GM12878 (cell line): Measurements from ENCODE around the gene MROH2B. TPM values are rescaled to one million over a fixed set of nuclear protein-coding genes. Genes with fewer than 3 reads are reported as not detected.

Experiments used
- ATAC-seq: fragments of 200-7000 bp; cut with Tn5 transposase; 3 replicates; pipeline ENCODE4 v1.9.1; 2020; ENCODE audit warnings: mild to moderate bottlenecking, moderate library complexity
- BruUV-seq: library from RNA; stranded (reverse); fragments of 400-500 nt; replicated peaks from 2 replicates; lab custom pipeline; 2021; lab: Mats Ljungman, UMichigan
- CTCF ChIA-PET: fragments of 300-600 bp; sonication (Branson Sonifier 250); formaldehyde crosslinking; extraction: SDS; loops from one replicate; lab custom pipeline; 2021; ENCODE audit warnings: inconsistent platforms; lab: Yijun Ruan, JAX
- POLR2A ChIA-PET: fragments of 350-600 bp; formaldehyde crosslinking; extraction: SDS; loops from one replicate; lab custom pipeline; 2021; ENCODE audit warnings: inconsistent platforms; lab: Charles Lee
- RAD21 ChIA-PET: fragments of 300-600 bp; sonication (Branson Sonifier 250); formaldehyde crosslinking; loops from one replicate; lab custom pipeline; 2023; ENCODE audit warnings: antibody characterized with exemption; ENCODE audit not compliant: unreplicated experiment; lab: Charles Lee
- SMC1A ChIA-PET: fragments of 300-600 bp; sonication (Branson Sonifier 250); formaldehyde crosslinking; loops from one replicate; lab custom pipeline; 2023; ENCODE audit not compliant: unreplicated experiment, uncharacterized antibody; lab: Charles Lee
- DNase-seq: peaks from one replicate; pipeline ENCODE4 v3.0.0-alpha.2; 2011; ENCODE audit warnings: low read depth, low spot score
- FAIRE-seq: peaks from 3 replicates; lab custom pipeline; 2011; peaks lifted over from hg19 to GRCh38; lab: Jason Lieb, UNC
- H2AFZ ChIP-seq: 2 replicates; pipeline ENCODE4 v1.6.0; 2011; ENCODE audit warnings: low read depth, low read length, control low read depth; ENCODE audit not compliant: control insufficient read depth
- H3K27ac ChIP-seq: 2 replicates; pipeline ENCODE4 v1.5.1; 2011; ENCODE audit warnings: control low read depth; ENCODE audit not compliant: control insufficient read depth, insufficient read depth
- H3K27me3 ChIP-seq, 2 experiments: replicated peaks in 1 of 2; 2 replicates each; pipeline versions ENCODE4 v1.6.0 to v1.6.1; 2011; ENCODE audit warnings: low read length in 1 of 2; ENCODE audit not compliant: control insufficient read depth in 2 of 2, insufficient read depth in 2 of 2
- H3K36me3 ChIP-seq, 2 experiments: 2 replicates each; pipeline ENCODE4 v1.5.1; 2011; ENCODE audit warnings: low read length in 1 of 2; ENCODE audit not compliant: control insufficient read depth in 2 of 2, insufficient read depth in 2 of 2
- H3K4me1 ChIP-seq: 2 replicates; pipeline ENCODE4 v1.6.1; 2011; ENCODE audit warnings: mild to moderate bottlenecking, low read length, moderate library complexity, mixed read lengths; ENCODE audit not compliant: control insufficient read depth, insufficient read depth
- H3K4me2 ChIP-seq: 2 replicates; pipeline ENCODE4 v1.6.0; 2011; ENCODE audit warnings: control low read depth; ENCODE audit not compliant: control insufficient read depth, insufficient read depth
- H3K4me3 ChIP-seq: fragments of 200-600 bp; sonication (generic); 2 replicates; pipeline ENCODE4 v1.5.1; 2016
- H3K79me2 ChIP-seq: 2 replicates; pipeline ENCODE4 v1.6.0; 2011; ENCODE audit warnings: low read length; ENCODE audit not compliant: control insufficient read depth, insufficient read depth
- H3K9ac ChIP-seq: 2 replicates; pipeline ENCODE4 v1.8.0; 2011; ENCODE audit warnings: low read length, control low read depth, mixed read lengths; ENCODE audit not compliant: control insufficient read depth, insufficient read depth
- H3K9me3 ChIP-seq: replicated peaks from 3 replicates; pipeline ENCODE4 v1.5.1; 2011; ENCODE audit warnings: mild to moderate bottlenecking, low read length; ENCODE audit not compliant: control insufficient read depth, insufficient read depth
- H4K20me1 ChIP-seq: 2 replicates; pipeline ENCODE4 v1.6.0; 2011; ENCODE audit not compliant: control insufficient read depth, insufficient read depth
- CBX5 ChIP-seq: sonication (generic); IDR thresholded peaks from 2 replicates; pipeline ENCODE4 v1.6.1; 2016; ENCODE audit warnings: low read depth, moderate library complexity, mild to moderate bottlenecking, inconsistent platforms
- CHD4 ChIP-seq: fragments of 200-600 bp; sonication (generic); IDR thresholded peaks from 2 replicates; pipeline ENCODE4 v1.6.1; 2016; ENCODE audit warnings: mild to moderate bottlenecking
- CUX1 ChIP-seq: IDR thresholded peaks from 2 replicates; pipeline ENCODE4 v1.6.1; 2012; ENCODE audit warnings: improper control_type of control experiment, low read depth, low read length; ENCODE audit not compliant: insufficient replicate concordance
- ESRRA ChIP-seq: IDR thresholded peaks from 2 replicates; pipeline ENCODE4 v1.6.1; 2012; ENCODE audit warnings: mild to moderate bottlenecking, low read length, improper control_type of control experiment
- HDAC6 ChIP-seq: fragments of 200-600 bp; sonication (generic); IDR thresholded peaks from one replicate; pipeline ENCODE4 v1.8.0; 2017; ENCODE audit warnings: antibody characterized with exemption; ENCODE audit not compliant: unreplicated experiment
- HSF1 ChIP-seq: fragments of 150-350 bp; IDR thresholded peaks from 2 replicates; pipeline ENCODE4 v1.6.1; 2014; ENCODE audit warnings: mild to moderate bottlenecking, low read depth, low read length
- MAX ChIP-seq: IDR thresholded peaks from 2 replicates; pipeline ENCODE4 v1.6.1; 2012; ENCODE audit warnings: low read depth, low read length, improper control_type of control experiment
- MEF2A ChIP-seq: IDR thresholded peaks from 2 replicates; pipeline ENCODE4 v1.6.1; 2011; ENCODE audit warnings: low read depth, mild to moderate bottlenecking, low read length, moderate library complexity; ENCODE audit not compliant: insufficient read depth
- REST ChIP-seq: IDR thresholded peaks from 2 replicates; pipeline ENCODE4 v1.6.1; 2012; ENCODE audit warnings: mild to moderate bottlenecking, low read depth, low read length
- RFX5 ChIP-seq: IDR thresholded peaks from 2 replicates; pipeline ENCODE4 v1.6.1; 2011; ENCODE audit warnings: low read depth, low read length, improper control_type of control experiment
- SPI1 ChIP-seq: IDR thresholded peaks from 2 replicates; pipeline ENCODE4 v1.6.1; 2011; ENCODE audit warnings: low read depth, mild to moderate bottlenecking, low read length, moderate library complexity, borderline replicate concordance; ENCODE audit not compliant: insufficient read depth
- STAT3 ChIP-seq: IDR thresholded peaks from 2 replicates; pipeline ENCODE4 v1.6.1; 2011; ENCODE audit warnings: low read depth, low read length, improper control_type of control experiment
- YY1 ChIP-seq: IDR thresholded peaks from 2 replicates; pipeline ENCODE4 v1.6.1; 2011; ENCODE audit warnings: low read depth, mild to moderate bottlenecking, low read length
- ZNF217 ChIP-seq: fragments of 450-650 bp; IDR thresholded peaks from 2 replicates; pipeline ENCODE4 v1.6.1; 2017; ENCODE audit warnings: antibody characterized with exemption, mild to moderate bottlenecking
- WGBS: methylation state at CpG from one replicate; pipeline ENCODE4 v1.1.6; 2016; ENCODE audit warnings: low lambda C conversion rate; ENCODE audit not compliant: insufficient replicate concordance, insufficient coverage; ENCODE audit errors: missing lambda C conversion rate; 5-methylcytosine and 5-hydroxymethylcytosine counted together
- in situ Hi-C: fragments of 300-500 bp; cut with MboI; formaldehyde crosslinking; loops from 9 replicates; pipeline ENCODE4 v1.14.3; 2018; ENCODE audit warnings: mixed read lengths
- intact Hi-C: fragments of 100-400 bp; cut with micrococcal nuclease; formaldehyde crosslinking; loops from one replicate; pipeline ENCODE4 v1.14.2; 2022; ENCODE audit not compliant: unreplicated experiment
- polyA plus RNA-seq, 11 experiments: library from polyadenylated mRNA; depleted of rRNA in 4 of 11; unstranded in 6 of 11; stranded (reverse) in 5 of 11; fragments of >200 nt; fragmentation: Nextera tagmentation in 4 of 11; fragmentation: Illumina TruSeq in 1 of 11; extraction: Ambion mirVana in 4 of 11; extraction: Trizol in 1 of 11; gene quantifications; 1 replicate in 1 of 11; 2 replicates in 10 of 11; pipeline versions ENCODE4 v1.2.1 to v1.2.3, GENCODE V29; 2011 to 2016; ENCODE audit warnings: inconsistent platforms in 2 of 11, missing spikeins in 2 of 11, low read depth in 1 of 11
- total RNA-seq, 4 experiments: library from RNA; depleted of rRNA in 3 of 4; stranded (reverse); fragments of >200 nt in 3 of 4; fragmentation: Illumina TruSeq in 1 of 4; extraction: Trizol in 1 of 4; gene quantifications; 2 replicates each; pipeline versions ENCODE4 v1.2.1 to v1.2.3, GENCODE V29; 2013 to 2021

Gene MROH2B
- total and polyA plus RNA-seq, 10 of the 15 experiments (the other 5 are each of a cell fraction or from before 2014, with no cell fraction given): not detected

- TF ChIP-seq STAT3 (no peak), CHD4 (no peak), YY1 (no peak), MAX (no peak)
Observed at GRCh38 chr5:40987349-40987748, 83.8 kb downstream of the MROH2B start (continued).

- no peaks in the 10 kb centered on the region for H3K9me3 ChIP-seq
- no peak overlapping the region for H2AFZ ChIP-seq
- H4K20me1 ChIP-seq: no peaks in the 10 kb centered on the region
- ATAC-seq (no peak), DNase-seq (no peak), FAIRE-seq (no peak)
- no peak overlapping the region for H3K9ac ChIP-seq
- POLR2A ChIA-PET: no interaction called here
- no peaks in the 10 kb centered on the region; a peak in 1 of 4 replicates for H3K27me3 ChIP-seq
- H3K79me2 ChIP-seq: no peaks in the 10 kb centered on the region
- 40% methylated on average over 3 of the region's 3 CpGs for WGBS
- H3K36me3 ChIP-seq: no peaks in the 10 kb centered on the region
- no peak overlapping the region for H3K4me2 ChIP-seq
- intact Hi-C loops: no loop called here
- SMC1A ChIA-PET: no interaction called here
- H3K27ac ChIP-seq: no peak overlapping the region
- CTCF ChIA-PET: no interaction called here
- in situ Hi-C loops: no loop called here
- no peaks in the 10 kb centered on the region for H3K4me1 ChIP-seq
- RAD21 ChIA-PET: interaction anchor here (0.5 kb wide), 1 partner anchor 832 kb away, joined by 3 read pairs; no protein-coding TSS in a partner anchor
- no TSS peak for BruUV-seq
- no peak overlapping the region for H3K4me3 ChIP-seq
- TF ChIP-seq HSF1: no peak
- no peak for TF ChIP-seq RFX5
- no peak for TF ChIP-seq ESRRA
- no peak for TF ChIP-seq CBX5
- TF ChIP-seq MEF2A: no peak
- TF ChIP-seq SPI1: no peak
- TF ChIP-seq HDAC6: no peak
- no peak for TF ChIP-seq CUX1
- TF ChIP-seq REST: no peak
- no peak for TF ChIP-seq ZNF217
Observed at GRCh38 chr5:40986666-40987065, 84.5 kb downstream of the MROH2B start.
